ENCODE results near the gene NDUFV2. TPM values are rescaled to one million over a fixed set of nuclear protein-coding genes. Genes with fewer than 3 reads are reported as not detected.
A peak's percentile ranks its signal among the peaks of the same experiment; 100 is the strongest.

Gene NDUFV2
- total RNA-seq, 1 experiment from 2014 or later, result 92.5 TPM

DNA sequence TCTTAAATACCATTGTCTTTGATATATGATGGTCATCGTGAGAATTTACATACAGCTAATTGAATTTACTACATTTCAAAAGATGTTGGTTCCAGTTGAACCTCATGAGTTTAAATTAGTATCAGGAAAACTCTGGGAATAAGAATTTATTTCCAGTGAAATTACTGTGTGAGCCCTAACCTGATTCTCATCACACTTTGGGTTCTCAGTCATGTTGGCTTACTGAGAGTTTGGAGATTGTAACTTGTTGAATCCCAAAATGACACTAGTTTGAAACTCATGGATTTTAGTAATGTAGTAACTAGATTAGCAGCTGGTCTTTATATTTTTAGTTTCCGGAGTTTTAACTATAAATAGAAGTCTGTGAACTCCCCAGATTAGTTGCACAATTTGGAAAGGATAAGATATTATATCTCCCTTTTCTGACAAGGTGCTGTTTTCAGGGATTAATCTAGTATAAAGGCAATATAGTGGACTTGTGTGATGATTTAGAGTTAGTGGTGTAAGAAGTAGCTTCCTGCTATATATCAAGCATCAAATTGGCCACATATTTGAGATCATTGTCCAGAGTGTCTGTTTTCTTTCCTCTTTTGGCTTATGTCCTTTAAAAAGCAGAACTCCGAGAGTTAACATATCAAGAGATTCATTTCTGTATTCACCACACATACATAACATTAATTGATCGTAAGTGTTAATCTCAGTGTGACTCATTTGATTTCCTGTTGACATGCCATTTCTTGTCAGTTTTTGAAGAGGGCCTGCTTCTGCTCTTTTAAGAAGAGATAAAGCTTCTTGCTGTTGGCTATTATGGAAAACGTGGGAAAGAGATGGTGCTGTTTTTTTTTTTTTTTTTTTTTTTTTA, 15.7 kb downstream of the NDUFV2 start:
- DNase-seq (ENCODE audit: low read depth), result no peak

DNA sequence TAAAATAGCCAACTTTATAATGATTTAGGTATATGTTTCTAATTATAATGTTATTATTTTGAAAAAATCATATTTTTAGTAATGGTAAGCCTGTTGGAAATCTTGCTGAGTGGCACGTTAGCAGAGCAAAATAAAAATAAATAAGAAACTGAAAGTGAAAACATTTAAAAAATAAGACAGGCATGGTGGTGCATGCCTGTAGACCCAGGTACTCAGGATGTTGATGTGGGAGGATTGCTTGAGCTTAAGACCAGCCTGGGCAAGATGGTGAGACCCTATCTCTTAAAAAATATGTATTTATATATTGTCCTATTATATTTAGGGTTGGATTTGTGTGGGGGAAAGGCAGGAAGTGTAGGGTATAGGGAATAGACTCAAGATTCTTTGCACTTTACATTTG, 18.3 kb downstream of the NDUFV2 start:
- no peak for DNase-seq (ENCODE audit: low read depth)

GRCh38 chr18:9123520-9123919, 21.0 kb downstream of the NDUFV2 start:
- no peak for DNase-seq (ENCODE audit: low read depth)

DNA sequence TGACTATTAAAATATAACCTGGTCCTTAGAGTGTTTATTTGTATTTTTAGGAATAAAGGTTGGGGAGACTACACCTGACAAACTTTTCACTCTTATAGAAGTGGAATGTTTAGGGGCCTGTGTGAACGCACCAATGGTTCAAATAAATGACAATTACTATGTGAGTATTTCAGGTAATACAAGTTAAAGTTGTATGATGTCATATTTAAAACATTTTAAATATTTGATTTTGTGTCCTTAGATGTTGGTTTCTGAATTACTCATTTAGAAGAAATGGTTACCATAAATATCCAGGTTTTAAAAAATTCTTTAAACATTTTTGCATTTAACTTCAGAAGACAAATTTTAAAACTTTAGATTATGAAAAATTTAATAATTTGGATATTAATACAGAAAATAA, 22.3 kb downstream of the NDUFV2 start:
- DNase-seq (ENCODE audit: low read depth), result no peak

DNA sequence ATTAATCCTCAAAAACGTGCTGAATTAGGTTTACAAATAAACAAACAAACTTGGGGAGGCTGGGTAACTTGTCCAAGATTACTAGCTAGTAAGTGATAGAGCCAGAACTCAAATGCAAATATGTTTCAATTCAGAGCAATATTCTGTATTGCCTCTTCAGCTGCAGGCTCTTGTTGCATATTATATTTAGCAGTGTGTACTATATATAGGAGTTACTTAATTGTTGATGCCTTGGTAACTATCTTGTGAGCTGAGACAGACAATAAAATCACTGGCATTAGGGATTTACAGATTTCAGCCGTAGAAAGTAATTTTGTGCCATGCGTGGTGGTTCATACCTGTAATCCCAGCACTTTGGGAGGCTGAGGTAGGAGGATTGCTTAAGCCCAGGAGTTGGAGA, 23.8 kb downstream of the NDUFV2 start:
- DNase-seq (ENCODE audit: low read depth), result no peak

DNA sequence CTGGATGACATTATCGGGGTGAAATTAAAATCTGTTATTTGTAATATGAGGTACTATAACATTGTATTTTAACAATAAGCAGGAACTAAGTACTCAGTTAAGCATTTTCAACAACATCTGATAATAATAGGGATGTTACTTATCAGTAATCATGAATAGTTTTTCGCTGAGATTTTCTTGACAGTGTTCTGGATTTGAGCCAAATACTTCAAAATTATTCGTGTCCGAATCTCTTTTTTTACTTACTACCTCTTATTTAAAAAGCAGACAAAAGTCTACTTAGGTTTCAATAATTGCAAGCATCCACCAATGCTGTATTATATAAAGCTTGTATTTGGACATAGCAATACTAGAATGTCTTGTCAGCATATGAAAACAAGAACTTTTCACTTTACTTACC, 27.7 kb downstream of the NDUFV2 start:
- no peak for DNase-seq (ENCODE audit: low read depth)

GRCh38 chr18:9130806-9131205, 28.3 kb downstream of the NDUFV2 start:
- DNase-seq (ENCODE audit: low read depth), result no peak

DNA sequence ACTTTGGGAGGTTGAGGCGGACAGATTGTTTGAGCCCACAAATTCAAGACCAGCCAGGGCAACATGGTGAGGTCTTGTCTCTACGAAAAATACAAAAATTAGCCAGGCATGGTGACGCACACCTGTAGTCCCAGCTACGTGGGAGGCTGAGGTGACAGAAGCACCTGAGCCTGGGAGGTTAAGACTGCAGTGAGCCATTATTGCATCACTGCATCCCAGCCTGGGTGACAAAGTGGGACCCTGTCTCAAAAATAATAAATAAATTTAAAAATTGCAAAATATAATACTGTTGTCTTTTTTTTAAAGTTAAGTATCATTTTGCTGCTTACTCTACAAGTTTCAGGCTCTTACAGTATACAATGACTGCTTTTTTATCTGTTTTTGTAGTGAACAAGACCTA, 30.1 kb downstream of the NDUFV2 start:
- no peak for DNase-seq (ENCODE audit: low read depth)

GRCh38 chr18:9133225-9133624, 30.7 kb downstream of the NDUFV2 start:
- no peak for DNase-seq (ENCODE audit: low read depth)

- no peak for DNase-seq (ENCODE audit: low read depth)
Observed at GRCh38 chr18:9135081-9135911, 32.8 kb downstream of the NDUFV2 start.

GRCh38 chr18:9135912-9136314, 33.4 kb downstream of the NDUFV2 start:
- peak; percentile 7 for DNase-seq (ENCODE audit: low read depth)

GRCh38 chr18:9136315-9137155, 34.0 kb downstream of the NDUFV2 start, which contains the start of gene ANKRD12:
ANKRD12 (plus strand) TSS chr18:9136781; CDS start chr18:9182433, 45,652 bp downstream.
- peak; percentile 94 for DNase-seq (ENCODE audit: low read depth)

- DNase-seq (ENCODE audit: low read depth), result peak; percentile 73
Observed at GRCh38 chr18:9137168-9138066, 34.9 kb downstream of the NDUFV2 start.

DNA sequence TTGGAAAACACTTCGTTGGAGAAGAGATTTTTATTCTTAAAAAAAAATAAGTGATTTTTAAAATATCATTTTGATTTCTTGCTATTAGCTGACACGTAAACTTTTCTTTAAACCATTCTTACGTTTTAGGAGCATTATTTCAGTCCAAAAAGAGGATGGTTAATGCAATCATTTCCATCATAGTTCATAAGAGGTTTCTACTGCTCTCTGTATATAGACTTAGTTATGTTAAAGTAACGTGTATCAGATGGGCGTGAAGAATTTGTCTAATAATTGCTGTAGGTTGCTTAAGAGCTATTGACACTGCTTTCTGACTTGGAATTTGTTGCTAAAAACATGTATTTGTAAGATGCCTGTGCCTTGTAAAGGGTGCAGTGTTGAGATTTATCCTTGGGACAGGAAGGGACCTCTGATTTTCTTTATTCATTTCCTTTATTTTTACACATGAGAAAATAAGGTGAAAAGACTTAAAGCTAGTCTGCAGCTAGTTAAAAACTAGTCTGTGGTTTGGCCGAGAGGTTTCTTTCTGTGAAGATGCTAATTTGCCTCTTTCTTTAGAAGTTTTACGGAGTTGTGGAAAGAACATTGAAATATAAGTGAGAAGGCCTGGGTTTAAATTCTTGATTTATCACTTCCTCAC, 37.0 kb downstream of the NDUFV2 start:
- no peak for DNase-seq (ENCODE audit: low read depth)

DNA sequence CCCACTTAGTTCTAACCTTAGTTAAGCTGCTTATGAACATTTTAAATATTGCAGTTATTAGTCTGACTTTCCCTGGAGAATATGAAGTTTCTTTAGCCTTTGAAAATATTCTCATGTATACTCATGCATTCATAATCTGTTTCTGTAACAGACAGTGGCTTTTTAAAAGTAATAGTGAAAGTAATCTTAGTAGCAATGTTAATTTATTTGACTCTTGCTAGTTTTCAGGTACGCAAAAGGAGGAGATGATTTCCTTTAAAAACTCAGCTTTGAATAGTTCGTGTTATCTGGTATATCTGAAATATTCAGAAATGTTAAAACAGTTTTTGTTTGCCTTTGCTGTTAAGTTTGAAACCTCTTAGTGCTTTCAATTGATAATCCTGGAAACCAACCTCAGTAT, 37.9 kb downstream of the NDUFV2 start:
- no peak for DNase-seq (ENCODE audit: low read depth)

- no peak for DNase-seq (ENCODE audit: low read depth)
Observed at GRCh38 chr18:9140984-9141383, 38.5 kb downstream of the NDUFV2 start.

GRCh38 chr18:9146224-9146623, 43.7 kb downstream of the NDUFV2 start:
- no peak for DNase-seq (ENCODE audit: low read depth)

DNA sequence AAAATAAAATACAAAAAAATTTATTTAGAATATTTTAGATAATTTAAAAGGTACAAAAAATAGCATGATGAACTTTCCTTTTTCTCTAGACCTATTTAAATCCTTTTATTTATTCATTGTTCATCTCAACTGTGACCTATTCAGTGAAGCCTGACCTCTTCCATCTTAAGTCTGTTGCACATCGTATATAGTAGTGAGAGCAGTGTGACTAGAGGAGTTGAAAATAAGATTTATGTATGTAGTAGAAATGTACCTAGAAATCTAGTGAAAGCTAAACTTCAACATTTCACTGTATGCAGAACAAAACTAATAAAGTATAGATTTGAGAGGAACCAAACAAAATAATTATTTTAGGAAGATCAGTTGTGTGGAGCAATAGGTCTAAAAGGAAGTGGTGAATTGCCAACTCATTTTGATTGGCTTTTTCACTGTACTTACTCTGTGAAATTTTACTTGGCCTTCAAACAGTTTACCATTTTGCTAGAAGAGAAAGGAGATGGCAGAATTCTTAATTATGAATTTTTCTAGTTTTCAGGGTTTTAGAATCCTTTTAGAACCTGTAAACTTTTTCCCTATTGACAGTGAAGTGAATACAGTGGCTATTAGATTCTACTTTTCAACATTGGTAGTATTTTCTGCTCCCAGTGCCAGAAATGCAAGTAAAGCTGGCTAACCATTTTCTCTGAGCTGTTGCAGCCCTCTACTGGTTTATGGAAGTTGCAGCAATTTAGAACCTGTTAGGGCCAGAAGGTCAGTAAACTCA, 45.1 kb downstream of the NDUFV2 start:
- DNase-seq (ENCODE audit: low read depth), result peak; percentile 41

- DNase-seq (ENCODE audit: low read depth), result no peak
Observed at GRCh38 chr18:9148203-9148552, 45.7 kb downstream of the NDUFV2 start.

DNA sequence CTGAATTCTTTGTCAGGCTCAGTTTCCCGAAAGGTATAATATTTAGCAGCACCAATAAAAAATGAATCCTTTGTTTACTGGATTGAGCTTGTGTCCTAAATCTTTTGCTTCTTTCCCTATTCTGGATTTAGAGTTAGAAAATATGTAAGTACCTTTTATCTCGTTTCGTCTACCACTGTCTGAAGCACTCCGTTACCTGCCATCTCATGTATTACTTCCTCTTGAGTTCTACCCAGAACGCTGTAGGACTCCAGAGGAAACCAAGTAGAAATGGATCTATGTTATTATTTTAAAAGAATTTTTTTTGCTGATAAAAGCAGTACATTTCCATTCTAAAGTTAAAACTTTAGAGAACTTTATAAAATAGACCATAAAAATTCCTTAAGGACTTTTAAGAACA, 47.6 kb downstream of the NDUFV2 start:
- DNase-seq (ENCODE audit: low read depth), result no peak
